IMR-90 (cell line): ENCODE measurements around the gene HMGCL. TPM values are rescaled to one million over a fixed set of nuclear protein-coding genes. Genes with fewer than 3 reads are reported as not detected.
A peak's percentile ranks its signal among the peaks of the same experiment; 100 is the strongest.

Experiments
- ATAC-seq: fragments of 200-7000 bp; cut with Tn5 transposase; 2 replicates; pipeline ENCODE4 v1.9.1; 2020; ENCODE audit warnings: low read depth, mild to moderate bottlenecking, moderate library complexity
- BruUV-seq: library from RNA; stranded (reverse); fragments of 400-500 nt; replicated peaks from 2 replicates; lab custom pipeline; 2021; lab: Mats Ljungman, UMichigan
- CTCF ChIA-PET: fragments of 300-600 bp; formaldehyde crosslinking; extraction: SDS; loops from one replicate; lab custom pipeline; 2021; ENCODE audit warnings: antibody characterized with exemption; lab: Yijun Ruan, JAX
- POLR2A ChIA-PET: fragments of 300-600 bp; sonication (Branson Sonifier 250); formaldehyde crosslinking; loops from one replicate; lab custom pipeline; 2022; ENCODE audit warnings: antibody characterized with exemption; ENCODE audit not compliant: unreplicated experiment; lab: Charles Lee
- DNase-seq: peaks from one replicate; pipeline ENCODE4 v3.0.0; 2013
- H2AFZ ChIP-seq: replicated peaks from 2 replicates; pipeline ENCODE3; 2013; ENCODE audit warnings: low read length, mild to moderate bottlenecking; ENCODE audit not compliant: poor library complexity
- H2AK5ac ChIP-seq: 2 replicates; pipeline ENCODE4 v1.6.1; 2013; ENCODE audit warnings: low read depth, low read length, inconsistent platforms
- H2AK9ac ChIP-seq: replicated peaks from 2 replicates; pipeline ENCODE3; 2013; ENCODE audit warnings: mild to moderate bottlenecking, low read depth, low read length, moderate library complexity; ENCODE audit not compliant: poor library complexity
- H2BK120ac ChIP-seq: 2 replicates; pipeline ENCODE4 v1.6.1; 2013; ENCODE audit warnings: low read depth, low read length, inconsistent platforms
- H2BK15ac ChIP-seq: 3 replicates; pipeline ENCODE4 v1.6.1; 2013; ENCODE audit warnings: low read depth, low read length, inconsistent platforms
- H2BK20ac ChIP-seq: 2 replicates; pipeline ENCODE4 v1.6.1; 2013; ENCODE audit warnings: low read depth, mild to moderate bottlenecking, inconsistent platforms, low read length, moderate library complexity
- H2BK5ac ChIP-seq: 2 replicates; pipeline ENCODE4 v1.6.1; 2013; ENCODE audit warnings: mild to moderate bottlenecking, low read depth, low read length, inconsistent platforms; ENCODE audit not compliant: poor library complexity, severe bottlenecking
- H3K14ac ChIP-seq: replicated peaks from 2 replicates; pipeline ENCODE4 v1.6.1; 2013; ENCODE audit warnings: low read depth, low read length, inconsistent platforms
- H3K18ac ChIP-seq: 2 replicates; pipeline ENCODE4 v1.6.1; 2013; ENCODE audit warnings: low read depth, low read length, control low read depth
- H3K23ac ChIP-seq: 2 replicates; pipeline ENCODE4 v1.6.1; 2013; ENCODE audit warnings: low read depth, low read length, inconsistent platforms
- H3K27ac ChIP-seq: 2 replicates; pipeline ENCODE4 v1.5.1; 2013; ENCODE audit warnings: mild to moderate bottlenecking, control low read depth, low read length; ENCODE audit not compliant: insufficient read depth
- H3K27me3 ChIP-seq: 2 replicates; pipeline ENCODE4 v1.6.1; 2013; ENCODE audit warnings: low read length; ENCODE audit not compliant: control insufficient read depth, insufficient read depth
- H3K36me3 ChIP-seq: 2 replicates; pipeline ENCODE4 v1.6.1; 2013; ENCODE audit warnings: low read length, mixed read lengths; ENCODE audit not compliant: control insufficient read depth, insufficient read depth
- H3K4ac ChIP-seq: 2 replicates; pipeline ENCODE4 v1.6.1; 2013; ENCODE audit warnings: low read depth, low read length, inconsistent platforms
- H3K4me1 ChIP-seq: 2 replicates; pipeline ENCODE4 v1.6.1; 2013; ENCODE audit warnings: low read length, mixed read lengths; ENCODE audit not compliant: control insufficient read depth, insufficient read depth
- H3K4me2 ChIP-seq: 2 replicates; pipeline ENCODE4 v1.6.1; 2013; ENCODE audit warnings: low read depth, mild to moderate bottlenecking, control low read depth, low read length, moderate library complexity
- H3K4me3 ChIP-seq: 2 replicates; pipeline ENCODE4 v1.5.1; 2013; ENCODE audit warnings: low read depth, mild to moderate bottlenecking, control low read depth, low read length, moderate library complexity; ENCODE audit not compliant: insufficient read depth
- H3K56ac ChIP-seq: 2 replicates; pipeline ENCODE4 v1.6.1; 2013; ENCODE audit warnings: low read length, inconsistent platforms; ENCODE audit not compliant: insufficient read depth; ENCODE audit errors: extremely low read depth
- H3K79me1 ChIP-seq, 2 experiments: 2 replicates each; pipeline ENCODE4 v1.6.1; 2013; ENCODE audit warnings: low read length in 2 of 2, inconsistent platforms in 1 of 2, low read depth in 1 of 2
- H3K9ac ChIP-seq: 2 replicates; pipeline ENCODE4 v1.6.1; 2013; ENCODE audit warnings: low read depth, low read length, control low read depth
- H3K9me1 ChIP-seq: 2 replicates; pipeline ENCODE4 v1.6.1; 2013; ENCODE audit warnings: low read length, inconsistent platforms; ENCODE audit not compliant: insufficient read depth
- H3K9me3 ChIP-seq: 2 replicates; pipeline ENCODE4 v1.6.1; 2013; ENCODE audit warnings: low read length; ENCODE audit not compliant: control insufficient read depth, insufficient read depth
- H4K20me1 ChIP-seq: 2 replicates; pipeline ENCODE4 v1.6.1; 2013; ENCODE audit warnings: low read length, inconsistent platforms; ENCODE audit not compliant: insufficient read depth
- H4K5ac ChIP-seq: 2 replicates; pipeline ENCODE4 v1.6.1; 2013; ENCODE audit warnings: mild to moderate bottlenecking, low read depth, low read length, control low read depth
- H4K8ac ChIP-seq, 2 experiments: 2 replicates each; pipeline ENCODE4 v1.6.1; 2013; ENCODE audit warnings: low read depth in 2 of 2, low read length in 2 of 2, control low read depth in 1 of 2, inconsistent platforms in 1 of 2
- H4K91ac ChIP-seq: 2 replicates; pipeline ENCODE4 v1.6.1; 2013; ENCODE audit warnings: low read depth, low read length, inconsistent platforms; ENCODE audit not compliant: insufficient read depth
- CEBPB ChIP-seq: IDR thresholded peaks from 2 replicates; pipeline ENCODE4 v1.6.1; 2012; ENCODE audit warnings: low read depth, low read length, improper control_type of control experiment
- CTCF ChIP-seq: conservative IDR thresholded peaks from 2 replicates; pipeline ENCODE4 v1.5.1; 2012; ENCODE audit warnings: mild to moderate bottlenecking, low read depth, low read length, improper control_type of control experiment
- ELK1 ChIP-seq: fragments of 150-350 bp; IDR thresholded peaks from 2 replicates; pipeline ENCODE4 v1.6.1; 2016; ENCODE audit warnings: low read depth, mild to moderate bottlenecking, low read length, moderate library complexity, borderline replicate concordance
- FOS ChIP-seq: fragments of 150-350 bp; IDR thresholded peaks from 2 replicates; pipeline ENCODE4 v1.6.1; 2016; ENCODE audit warnings: low read depth, low read length
- MAZ ChIP-seq: IDR thresholded peaks from 2 replicates; pipeline ENCODE4 v1.6.1; 2012; ENCODE audit warnings: low read depth, mild to moderate bottlenecking, low read length, improper control_type of control experiment, moderate library complexity, borderline replicate concordance
- POLR2A ChIP-seq: IDR thresholded peaks from 2 replicates; pipeline ENCODE4 v1.6.1; 2012; ENCODE audit warnings: mild to moderate bottlenecking, low read depth, low read length
- RCOR1 ChIP-seq: IDR thresholded peaks from 2 replicates; pipeline ENCODE4 v1.6.1; 2012; ENCODE audit warnings: mild to moderate bottlenecking, low read length, improper control_type of control experiment; ENCODE audit not compliant: insufficient replicate concordance
- SMC3 ChIP-seq: fragments of 150-350 bp; IDR thresholded peaks from 2 replicates; pipeline ENCODE4 v1.6.1; 2016; ENCODE audit warnings: low read depth, mild to moderate bottlenecking, antibody characterized with exemption, low read length, moderate library complexity
- WGBS, 2 experiments: methylation state at CpG; one replicate each; pipeline versions ENCODE4 v1.1.5 to v1.1.7; 2013; ENCODE audit warnings: missing lambda C conversion rate in 2 of 2; ENCODE audit not compliant: insufficient read length in 1 of 2; ENCODE audit errors: extremely low coverage in 2 of 2; 5-methylcytosine and 5-hydroxymethylcytosine counted together
- dilution Hi-C: fragments of 300-500 bp; cut with HindIII; formaldehyde crosslinking; loops from one replicate; pipeline ENCODE4 v1.14.3; 2018; ENCODE audit warnings: low sequenced_read_pairs; ENCODE audit not compliant: unreplicated experiment
- in situ Hi-C: fragments of 300-500 bp; cut with MboI; formaldehyde crosslinking; loops from 3 replicates; pipeline ENCODE4 v1.14.3; 2019; ENCODE audit warnings: low sequenced_read_pairs, inconsistent platforms, mixed read lengths
- intact Hi-C: fragments of 100-400 bp; cut with micrococcal nuclease; formaldehyde crosslinking; loops from 2 replicates; pipeline ENCODE4 v1.10.0; 2022
- polyA plus RNA-seq, 3 experiments: library from polyadenylated mRNA; depleted of rRNA; stranded (reverse); fragments of >200 nt; gene quantifications; 2 replicates each; pipeline ENCODE4 v1.2.3, GENCODE V29; 2012; ENCODE audit warnings: low replicate concordance in 1 of 3
- total RNA-seq: library from RNA; depleted of rRNA; stranded (reverse); fragments of >200 nt; gene quantifications from 2 replicates; pipeline ENCODE4 v1.2.3, GENCODE V29; 2012

The HMGCL gene
- total and polyA plus RNA-seq, 2 of the 4 experiments (the other 2 are of a cell fraction) = 30.6 to 33.5 TPM

- TF ChIP-seq RCOR1 = no peak
- no peak for TF ChIP-seq ELK1
- TF ChIP-seq FOS = no peak
Observed at GRCh38 chr1:23763041-23763577, 62.1 kb downstream of the HMGCL start (continued).

GRCh38 chr1:23759277-23759676 is 66.0 kb downstream of the HMGCL start:
- Histone ChIP-seq H4K5ac (no peak overlapping the region), H3K9me3 (no peaks in the 10 kb centered on the region), H3K4ac (no peak overlapping the region), H3K27me3 (no peaks in the 10 kb centered on the region), H3K4me2 (peak overlapping the region; percentile 10; the same call in 1 of the 2 replicates), H3K27ac (peak overlapping the region; percentile 9; the same call in 1 of the 2 replicates), H3K4me1 (peaks cover 2% of the 10 kb centered on the region; the same call in 1 of the 2 replicates), H3K9ac (no peak overlapping the region), H4K91ac (no peak overlapping the region), H2BK5ac (no peak overlapping the region), H3K36me3 (peaks cover 66% of the 10 kb centered on the region), H2BK20ac (no peak overlapping the region), H3K9me1 (0 out of 2 replicates have a peak, but pooled peaks cover 7% of the 10 kb centered on the region), H3K4me3 (no peak overlapping the region), H2BK15ac (no peak overlapping the region), H2BK120ac (no peak overlapping the region), H2AK9ac (no peak overlapping the region), H4K20me1 (peaks cover 29% of the 10 kb centered on the region), H2AK5ac (no peak overlapping the region), H3K79me1 (peaks cover 14 to 55% of the 10 kb centered on the region in 2 experiments), H2AFZ (no peak overlapping the region), H3K56ac (no peak overlapping the region), H3K23ac (no peak overlapping the region), H4K8ac (no peak overlapping the region), H3K18ac (no peak overlapping the region), H3K14ac (no peak overlapping the region)
- DNase-seq (peak; percentile 52), ATAC-seq (peak; percentile 79)
- TF ChIP-seq CEBPB (no peak), POLR2A (no peak), CTCF (no peak), ELK1 (no peak), FOS (no peak), SMC3 (no peak), MAZ (no peak)
- dilution Hi-C loops (no loop called here), intact Hi-C loops (no loop called here), in situ Hi-C loops (loop anchor here (10.0 kb wide), 1 partner anchor 214 kb away; no protein-coding TSS in a partner anchor)
- no CpG with 5 or more reads among the region's 4 CpGs for WGBS, 2 experiments
- CTCF ChIA-PET = no interaction called here
- no TSS peak for BruUV-seq
- POLR2A ChIA-PET = no interaction called here
